A549 treated with AZD2906 at 1 μM for 4 hours (cell line): Measurements from ENCODE around the gene CNTNAP5. TPM values are rescaled to one million over a fixed set of nuclear protein-coding genes. Genes with fewer than 3 reads are reported as not detected.

Source experiments
- total RNA-seq: library from RNA; stranded (reverse); fragments of 200-300 nt; extraction: Qiagen RNA extraction; gene quantifications from 5 replicates; pipeline ENCODE4 v1.2.3, GENCODE V29; 2022

CNTNAP5 gene
- total RNA-seq, result not detected in 5 replicates

DNA sequence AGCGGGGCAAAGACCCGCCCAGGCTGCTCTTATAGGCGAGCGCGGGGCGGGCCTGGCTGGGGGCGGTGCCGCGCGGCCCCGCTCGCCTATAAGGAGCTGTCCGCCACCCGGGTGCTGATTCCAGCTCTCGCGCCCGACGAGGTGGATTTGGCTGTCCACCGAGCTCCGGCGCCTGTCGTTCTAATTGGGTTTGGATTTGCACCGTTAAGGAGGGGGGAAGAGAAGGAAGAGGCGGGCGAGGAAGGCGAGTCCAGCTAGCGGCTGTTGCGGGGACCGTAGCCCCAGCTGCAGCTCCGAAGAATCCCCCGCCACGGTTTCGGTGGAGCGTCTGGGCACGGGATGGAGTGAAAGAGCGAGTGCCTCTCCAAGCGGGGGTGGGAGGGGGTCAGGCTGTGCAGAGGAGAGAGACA is at the start of gene CNTNAP5:
CNTNAP5 (plus strand) TSS at position 117 of the 410 bp plus-strand sequence. CDS start 364 bp downstream, outside the sequence.

